ENCODE results near the gene FLOT1.

The FLOT1 gene

GRCh38 chr6:30781743-30782424 is 39.4 kb upstream of the FLOT1 start (continued):
- TF ChIP-seq AEBP2 (tag by site-specific recombination; IDR thresholded peaks at IDR 0.05; ENCODE audit: borderline replicate concordance), result no peak
- TF ChIP-seq HIC1 (tag by site-specific recombination; IDR thresholded peaks at IDR 0.05), result peak; percentile 96
- TF ChIP-seq HOXD13 (CRISPR knock-in tag; IDR thresholded peaks at IDR 0.05; ENCODE audit: borderline replicate concordance), result no peak
- TF ChIP-seq ZFP37 (tag by site-specific recombination; IDR thresholded peaks at IDR 0.05), result peak; percentile 24; the same call in 1 of the 2 replicates
- TF ChIP-seq ZBTB21 (tag by site-specific recombination; IDR thresholded peaks at IDR 0.05), result peak; percentile 95
- TF ChIP-seq SP2 (tag by site-specific recombination; IDR thresholded peaks at IDR 0.05), result no peak
- no peak for TF ChIP-seq ZBTB1 (tag by site-specific recombination; IDR thresholded peaks at IDR 0.05)
- TF ChIP-seq ZNF510 (tag by site-specific recombination; IDR thresholded peaks at IDR 0.05; ENCODE audit: insufficient replicate concordance), result no peak
- TF ChIP-seq ZBTB6 (tag by site-specific recombination; IDR thresholded peaks at IDR 0.05), result peak; percentile 92
- TF ChIP-seq ZBTB48 (tag by site-specific recombination; IDR thresholded peaks at IDR 0.05), result no peak
- TF ChIP-seq ZNF654 (tag by site-specific recombination; IDR thresholded peaks at IDR 0.05; ENCODE audit: low read depth), result no peak
- TF ChIP-seq TRIM28 (IDR thresholded peaks at IDR 0.05; ENCODE audit: borderline replicate concordance, low read length), result peak; percentile 60; the same call in 1 of the 2 replicates
- TF ChIP-seq SP7 (tag by site-specific recombination; IDR thresholded peaks at IDR 0.05), result peak; percentile 95
- TF ChIP-seq ZNF792 (tag by site-specific recombination; IDR thresholded peaks at IDR 0.05), result no peak
- no peak for TF ChIP-seq ZNF274 (IDR thresholded peaks at IDR 0.05; ENCODE audit: low read length)
- TF ChIP-seq ZNF274 (tag by site-specific recombination; IDR thresholded peaks at IDR 0.05; ENCODE audit: borderline replicate concordance), result no peak
- TF ChIP-seq ZNF398 (tag by site-specific recombination; IDR thresholded peaks at IDR 0.05), result peak; percentile 50; the same call in 1 of the 2 replicates
- peak; percentile 25; the same call in 1 of the 2 replicates for TF ChIP-seq ZSCAN30 (tag by site-specific recombination; IDR thresholded peaks at IDR 0.05)
- no peak for TF ChIP-seq ZNF248 (tag by site-specific recombination; IDR thresholded peaks at IDR 0.05)
- TF ChIP-seq ZNF530 (tag by site-specific recombination; IDR thresholded peaks at IDR 0.05; ENCODE audit: low read depth), result no peak
- TF ChIP-seq ZNF214 (tag by site-specific recombination; IDR thresholded peaks at IDR 0.05; ENCODE audit: borderline replicate concordance), result no peak
- TF ChIP-seq ZNF692 (tag by site-specific recombination; IDR thresholded peaks at IDR 0.05), result peak; percentile 74
- TF ChIP-seq ZNF133 (tag by site-specific recombination; IDR thresholded peaks at IDR 0.05), result no peak
- TF ChIP-seq ZNF169 (tag by site-specific recombination; IDR thresholded peaks at IDR 0.05), result no peak
- TF ChIP-seq ZNF707 (tag by site-specific recombination; IDR thresholded peaks at IDR 0.05), result no peak
- TF ChIP-seq MZF1 (tag by site-specific recombination; IDR thresholded peaks at IDR 0.05; ENCODE audit: borderline replicate concordance), result peak; percentile 57; the same call in 1 of the 2 replicates
- no peak for TF ChIP-seq ZIC2 (tag by site-specific recombination; IDR thresholded peaks at IDR 0.05)
- no peak for TF ChIP-seq ZSCAN4 (tag by site-specific recombination; IDR thresholded peaks at IDR 0.05)
- no peak for TF ChIP-seq KLF16 (tag by site-specific recombination; IDR thresholded peaks at IDR 0.05)
- TF ChIP-seq ZNF514 (tag by site-specific recombination; IDR thresholded peaks at IDR 0.05), result no peak
